ENCODE data around the gene ADAM19.

DNA sequence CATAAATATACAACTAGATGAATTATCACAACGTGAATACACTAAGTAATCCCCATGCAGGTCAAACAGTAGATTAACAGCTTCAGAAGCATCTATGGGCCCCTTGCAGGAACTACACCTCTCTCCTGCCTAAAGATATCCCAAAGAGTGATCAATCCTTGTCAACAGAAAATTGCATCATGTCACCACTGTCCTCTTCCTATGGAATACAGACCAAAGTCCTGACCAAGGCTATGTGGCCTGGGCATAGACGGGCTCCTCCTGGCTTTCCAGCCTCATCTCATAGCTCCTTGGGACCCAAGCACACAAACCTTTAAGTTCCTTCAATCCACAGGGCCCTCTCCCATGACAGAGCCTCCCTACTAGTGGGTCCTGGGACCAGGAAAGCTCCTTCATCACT, 90.2 kb downstream of the ADAM19 start:
- TF ChIP-seq, protein P1, sequence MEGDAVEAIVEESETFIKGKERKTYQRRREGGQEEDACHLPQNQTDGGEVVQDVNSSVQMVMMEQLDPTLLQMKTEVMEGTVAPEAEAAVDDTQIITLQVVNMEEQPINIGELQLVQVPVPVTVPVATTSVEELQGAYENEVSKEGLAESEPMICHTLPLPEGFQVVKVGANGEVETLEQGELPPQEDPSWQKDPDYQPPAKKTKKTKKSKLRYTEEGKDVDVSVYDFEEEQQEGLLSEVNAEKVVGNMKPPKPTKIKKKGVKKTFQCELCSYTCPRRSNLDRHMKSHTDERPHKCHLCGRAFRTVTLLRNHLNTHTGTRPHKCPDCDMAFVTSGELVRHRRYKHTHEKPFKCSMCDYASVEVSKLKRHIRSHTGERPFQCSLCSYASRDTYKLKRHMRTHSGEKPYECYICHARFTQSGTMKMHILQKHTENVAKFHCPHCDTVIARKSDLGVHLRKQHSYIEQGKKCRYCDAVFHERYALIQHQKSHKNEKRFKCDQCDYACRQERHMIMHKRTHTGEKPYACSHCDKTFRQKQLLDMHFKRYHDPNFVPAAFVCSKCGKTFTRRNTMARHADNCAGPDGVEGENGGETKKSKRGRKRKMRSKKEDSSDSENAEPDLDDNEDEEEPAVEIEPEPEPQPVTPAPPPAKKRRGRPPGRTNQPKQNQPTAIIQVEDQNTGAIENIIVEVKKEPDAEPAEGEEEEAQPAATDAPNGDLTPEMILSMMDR (IDR thresholded peaks at IDR 0.05): no peak
- TF ChIP-seq POLR2AphosphoS5 (IDR thresholded peaks at IDR 0.05) (no peak), POLR2A (IDR thresholded peaks at IDR 0.05) (no peak)

Measured in breast epithelium (tissue), 3 donors.